CD14-positive monocyte (primary cell): ENCODE measurements around the gene COL24A1. TPM values are rescaled to one million over a fixed set of nuclear protein-coding genes. Genes with fewer than 3 reads are reported as not detected.

Experiments used
- DNase-seq, 3 donors: peaks; one replicate each; pipeline ENCODE4 v3.0.0-alpha.2; 2011 to 2022
- H2AFZ ChIP-seq: 2 replicates; pipeline ENCODE4 v1.6.0; 2012; ENCODE audit warnings: mild to moderate bottlenecking, low read depth, low read length, inconsistent platforms; ENCODE audit not compliant: insufficient read depth, poor library complexity, severe bottlenecking
- H3K27ac ChIP-seq, 2 donors: 1 replicate in 1 of 2; 2 replicates in 1 of 2; pipeline ENCODE4 v1.5.1; 2012 to 2013; ENCODE audit warnings: low read length in 2 of 2, control low read depth in 1 of 2, inconsistent platforms in 1 of 2, low read depth in 1 of 2, mild to moderate bottlenecking in 1 of 2
- H3K27me3 ChIP-seq, 2 donors: one replicate each; pipeline versions ENCODE4 v1.6.0 to v1.6.1; 2011 to 2013; ENCODE audit warnings: low read length in 2 of 2; ENCODE audit not compliant: control insufficient read depth in 2 of 2, insufficient read depth in 2 of 2
- H3K36me3 ChIP-seq, 2 donors: replicated peaks in 1 of 2; 1 replicate in 1 of 2; 2 replicates in 1 of 2; pipeline versions ENCODE4 v1.5.1 to v1.6.1; 2012 to 2013; ENCODE audit warnings: low read length in 2 of 2, control low read depth in 1 of 2, inconsistent platforms in 1 of 2, mild to moderate bottlenecking in 1 of 2; ENCODE audit not compliant: insufficient read depth in 2 of 2, control insufficient read depth in 1 of 2
- H3K4me1 ChIP-seq, 2 donors: 1 replicate in 1 of 2; 2 replicates in 1 of 2; pipeline versions ENCODE4 v1.5.1 to v1.6.1; 2012 to 2013; ENCODE audit warnings: low read length in 2 of 2, control low read depth in 1 of 2, inconsistent platforms in 1 of 2, mild to moderate bottlenecking in 1 of 2, moderate library complexity in 1 of 2; ENCODE audit not compliant: insufficient read depth in 2 of 2, control insufficient read depth in 1 of 2
- H3K4me2 ChIP-seq: replicated peaks from 2 replicates; pipeline ENCODE3; 2012; ENCODE audit warnings: low read length, moderate library complexity, mild to moderate bottlenecking; ENCODE audit not compliant: poor library complexity, severe bottlenecking; ENCODE audit errors: extremely low read depth
- H3K4me3 ChIP-seq, 3 experiments: fragments of 200-600 bp in 1 of 3; sonication (generic) in 1 of 3; replicated peaks in 1 of 3; 1 replicate in 2 of 3; 2 replicates in 1 of 3; pipeline ENCODE4 v1.5.1; 2011 to 2013; ENCODE audit warnings: low read length in 3 of 3, mild to moderate bottlenecking in 3 of 3, control low read depth in 2 of 3, low read depth in 2 of 3, inconsistent platforms in 1 of 3, moderate library complexity in 1 of 3
- H3K79me2 ChIP-seq: 2 replicates; pipeline ENCODE4 v1.6.0; 2012; ENCODE audit warnings: mild to moderate bottlenecking, control low read depth, inconsistent platforms, low read length, moderate library complexity; ENCODE audit not compliant: insufficient read depth
- H3K9ac ChIP-seq: 2 replicates; pipeline ENCODE4 v1.6.0; 2017; ENCODE audit warnings: low read length, mild to moderate bottlenecking; ENCODE audit not compliant: insufficient read depth, poor library complexity, severe bottlenecking
- H3K9me3 ChIP-seq, 2 donors: replicated peaks in 1 of 2; 1 replicate in 1 of 2; 2 replicates in 1 of 2; pipeline versions ENCODE4 v1.5.1 to v1.6.1; 2012 to 2013; ENCODE audit warnings: low read length in 2 of 2, control low read depth in 1 of 2; ENCODE audit not compliant: control insufficient read depth in 1 of 2, insufficient read depth in 1 of 2
- H4K20me1 ChIP-seq: 2 replicates; pipeline ENCODE4 v1.6.0; 2012; ENCODE audit warnings: mild to moderate bottlenecking, low read length, control low read depth, moderate library complexity; ENCODE audit not compliant: insufficient read depth
- H3K27ac Mint-ChIP-seq, 7 donors: one replicate each; pipeline ENCODE4 v1.8.0; 2020; ENCODE audit warnings: mild to moderate bottlenecking in 7 of 7, mixed read lengths in 7 of 7, moderate library complexity in 6 of 7, inconsistent platforms in 2 of 7
- H3K27me3 Mint-ChIP-seq, 3 donors: one replicate each; pipeline ENCODE4 v1.8.0; 2021 to 2022; ENCODE audit warnings: low read depth in 3 of 3, mild to moderate bottlenecking in 3 of 3, mixed read lengths in 3 of 3, moderate library complexity in 3 of 3, inconsistent platforms in 1 of 3
- H3K36me3 Mint-ChIP-seq, 2 donors: one replicate each; pipeline ENCODE4 v1.8.0; 2020; ENCODE audit warnings: mixed read lengths in 2 of 2, inconsistent platforms in 1 of 2, mild to moderate bottlenecking in 1 of 2
- H3K4me1 Mint-ChIP-seq: one replicate; pipeline ENCODE4 v1.8.0; 2020; ENCODE audit warnings: mild to moderate bottlenecking, mixed read lengths
- H3K4me3 Mint-ChIP-seq, 2 donors: one replicate each; pipeline ENCODE4 v1.8.0; 2020; ENCODE audit warnings: mild to moderate bottlenecking in 2 of 2, mixed read lengths in 2 of 2, moderate library complexity in 1 of 2
- H3K9me3 Mint-ChIP-seq, 7 donors: one replicate each; pipeline ENCODE4 v1.8.0; 2020 to 2022; ENCODE audit warnings: mixed read lengths in 7 of 7, mild to moderate bottlenecking in 6 of 7, moderate library complexity in 6 of 7, inconsistent platforms in 2 of 7
- CTCF ChIP-seq: fragments of 200-600 bp; IDR thresholded peaks from one replicate; pipeline ENCODE4 v1.8.0; 2022; ENCODE audit warnings: antibody characterized with exemption, mild to moderate bottlenecking
- WGBS: methylation state at CpG from one replicate; pipeline ENCODE4 v1.1.5; 2013; ENCODE audit warnings: missing lambda C conversion rate; ENCODE audit not compliant: insufficient coverage; 5-methylcytosine and 5-hydroxymethylcytosine counted together
- intact Hi-C, 2 donors: fragments of 100-400 bp; cut with micrococcal nuclease; formaldehyde crosslinking; loops; one replicate each; pipeline versions ENCODE4 v1.15.0 to v1.15.1; 2023
- polyA plus RNA-seq, 3 donors: library from polyadenylated mRNA; depleted of rRNA in 1 of 3; unstranded in 2 of 3; stranded (reverse) in 1 of 3; fragments of 300-500 nt in 2 of 3; fragments of >200 nt in 1 of 3; fragmentation: Illumina TruSeq in 2 of 3; gene quantifications; 1 replicate in 2 of 3; 2 replicates in 1 of 3; pipeline ENCODE4 v1.2.3, GENCODE V29; 2012 to 2021

The COL24A1 gene
- polyA plus RNA-seq, 3 donors: 0.05 to 0.13 TPM; not detected in 1

DNA sequence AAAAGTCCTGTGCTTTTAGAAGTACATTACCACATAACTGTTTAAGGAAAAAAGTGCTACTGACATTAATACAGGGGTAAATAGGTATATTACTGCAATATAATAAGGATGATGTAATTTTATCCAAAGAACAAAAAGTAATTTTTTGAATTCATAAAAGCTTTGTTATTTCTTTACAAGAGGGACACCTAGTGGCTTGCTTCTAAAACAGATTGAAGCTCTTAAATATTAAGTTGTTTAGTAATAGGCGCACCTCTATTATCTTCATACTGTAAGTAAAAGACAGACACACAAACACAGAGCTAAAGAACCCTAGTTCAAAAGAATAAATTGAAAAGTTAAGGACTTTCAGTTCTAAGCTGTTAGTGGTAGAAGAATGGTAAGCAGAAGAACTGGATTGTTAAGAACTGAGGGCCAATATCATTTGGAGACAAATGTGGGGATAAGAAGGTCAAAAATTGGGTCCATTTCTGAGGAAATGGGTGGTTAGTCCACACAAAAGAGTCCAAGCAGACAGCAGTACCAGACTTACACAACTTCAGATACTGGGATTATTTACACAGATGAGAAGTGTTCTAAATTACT is 463.8 kb downstream of the COL24A1 start:
- Mint-ChIP-seq H3K36me3 (peaks cover 45 to 55% of the 10 kb centered on the region in 2 donors), H3K9me3 (peaks cover 0 to 3% (median 2%) of the 10 kb centered on the region in 7 donors), H3K4me3 (no peak overlapping the region), H3K4me1 (no peaks in the 10 kb centered on the region), H3K27ac (peak overlapping the region in 1 of 7 donors; percentile 19), H3K27me3 (no peaks in the 10 kb centered on the region)
- peaks cover 10 to 47% of the 10 kb centered on the region in 2 donors for H3K36me3 ChIP-seq
- DNase-seq: no peak
- H4K20me1 ChIP-seq: no peaks in the 10 kb centered on the region
- TF ChIP-seq CTCF: no peak
- no peak overlapping the region for H3K4me2 ChIP-seq
- H3K27ac ChIP-seq: no peak overlapping the region
- H3K9ac ChIP-seq: no peak overlapping the region
- no peaks in the 10 kb centered on the region for H3K27me3 ChIP-seq
- no peaks in the 10 kb centered on the region for H3K79me2 ChIP-seq
- no peak overlapping the region for H2AFZ ChIP-seq
- H3K9me3 ChIP-seq: no peaks in the 10 kb centered on the region
- no peak overlapping the region for H3K4me3 ChIP-seq
- no peaks in the 10 kb centered on the region for H3K4me1 ChIP-seq
- intact Hi-C loops: no loop called here
- no CpG with 5 or more reads among the region's 1 CpG for WGBS

- no peaks in the 10 kb centered on the region for H3K79me2 ChIP-seq
- no peaks in the 10 kb centered on the region for H3K9me3 Mint-ChIP-seq
- TF ChIP-seq CTCF: no peak
- H3K4me3 ChIP-seq: no peak overlapping the region
- no peak overlapping the region for H3K4me2 ChIP-seq
- no peaks in the 10 kb centered on the region for H3K27me3 ChIP-seq
- H3K4me1 Mint-ChIP-seq: no peaks in the 10 kb centered on the region
- no peak overlapping the region for H2AFZ ChIP-seq
- no peak for DNase-seq
- H3K36me3 ChIP-seq: peaks cover 10 to 41% of the 10 kb centered on the region in 2 donors
- 100% methylated on average over 1 of the region's 4 CpGs for WGBS
- no peak overlapping the region for H3K4me3 Mint-ChIP-seq
- intact Hi-C loops: no loop called here
- H3K9ac ChIP-seq: no peak overlapping the region
- no peaks in the 10 kb centered on the region for H3K27me3 Mint-ChIP-seq
- no peaks in the 10 kb centered on the region for H3K4me1 ChIP-seq
- peaks cover 44 to 56% of the 10 kb centered on the region in 2 donors for H3K36me3 Mint-ChIP-seq
- no peak overlapping the region for H3K27ac Mint-ChIP-seq
- no peak overlapping the region for H3K27ac ChIP-seq
- no peaks in the 10 kb centered on the region for H4K20me1 ChIP-seq
- H3K9me3 ChIP-seq: no peaks in the 10 kb centered on the region
Measured at GRCh38 chr1:85689775-85690404, 466.7 kb downstream of the COL24A1 start.
